ENCODE measurements around the gene TMEM178A.

The TMEM178A gene

GRCh38 chr2:39743269-39743776 lies 77.6 kb downstream of the TMEM178A start:
- DNase-seq (ENCODE audit: low spot score), result no peak

GRCh38 chr2:39755466-39755865 lies 89.7 kb downstream of the TMEM178A start:
- DNase-seq (ENCODE audit: low spot score), result no peak

- no peak for DNase-seq (ENCODE audit: low spot score)
Measured at GRCh38 chr2:39757156-39757555, 91.4 kb downstream of the TMEM178A start.

- no peak for DNase-seq (ENCODE audit: low spot score)
Measured at GRCh38 chr2:39762448-39762847, 96.7 kb downstream of the TMEM178A start.
